Frontal cortex (tissue), 4 donors: ENCODE data around the gene MOB2. TPM values are rescaled to one million over a fixed set of nuclear protein-coding genes. Genes with fewer than 3 reads are reported as not detected.

Source experiments
- DNase-seq, 2 donors: peaks; one replicate each; pipeline ENCODE4 v3.0.0; 2012; ENCODE audit warnings: low spot score in 2 of 2
- FAIRE-seq: peaks from 2 replicates; lab custom pipeline; 2012; peaks lifted over from hg19 to GRCh38; lab: Jason Lieb, UNC
- total RNA-seq: library from RNA; depleted of rRNA; stranded (reverse); fragments of >200 nt; gene quantifications from one replicate; pipeline ENCODE4 v1.2.3, GENCODE V29; 2014
- donor health status: control.
- donor health status: control.
- donor health status: control.

The MOB2 gene
- total RNA-seq: 15.1 TPM

- DNase-seq (no peak), FAIRE-seq (no peak)
These were observed at the start of gene MOB2 for GRCh38 chr11:1486054-1486825. MOB2 (minus strand) TSS chr11:1486779; CDS start chr11:1486556, 223 bp downstream.

- no peak for FAIRE-seq
These were observed 48.1 kb upstream of the MOB2 start for GRCh38 chr11:1534682-1535081.

GRCh38 chr11:1534171-1534570 is 47.6 kb upstream of the MOB2 start:
- FAIRE-seq (no peak), DNase-seq (no peak)

More at GRCh38 chr11:1534682-1535081, 48.1 kb upstream of the MOB2 start:
- no peak for DNase-seq

GRCh38 chr11:1533342-1533725 is 46.8 kb upstream of the MOB2 start:
- FAIRE-seq (no peak), DNase-seq (no peak)

GRCh38 chr11:1532606-1533341 is 46.2 kb upstream of the MOB2 start:
- no peak for FAIRE-seq
- no peak for DNase-seq

GRCh38 chr11:1532014-1532586 is 45.5 kb upstream of the MOB2 start:
- DNase-seq (peak in 1 of 2 donors; percentile 58), FAIRE-seq (no peak)

- DNase-seq: no peak
- FAIRE-seq: no peak
These were observed 45.0 kb upstream of the MOB2 start for GRCh38 chr11:1531449-1532013.

- DNase-seq (no peak), FAIRE-seq (no peak)
These were observed 44.3 kb upstream of the MOB2 start for GRCh38 chr11:1530686-1531448.

- no peak for FAIRE-seq
- DNase-seq: no peak
These were observed 43.2 kb upstream of the MOB2 start for GRCh38 chr11:1529774-1530173.

- DNase-seq: no peak
- FAIRE-seq: no peak
These were observed 42.7 kb upstream of the MOB2 start for GRCh38 chr11:1529286-1529685.

GRCh38 chr11:1528710-1529109 is 42.1 kb upstream of the MOB2 start:
- FAIRE-seq (no peak), DNase-seq (no peak)

GRCh38 chr11:1526785-1527184 is 40.2 kb upstream of the MOB2 start:
- FAIRE-seq (no peak), DNase-seq (no peak)

GRCh38 chr11:1523779-1524178 is 37.2 kb upstream of the MOB2 start:
- FAIRE-seq (no peak), DNase-seq (no peak)

- DNase-seq: no peak
- no peak for FAIRE-seq
These were observed 36.5 kb upstream of the MOB2 start for GRCh38 chr11:1523077-1523476.

GRCh38 chr11:1522081-1522424 is 35.5 kb upstream of the MOB2 start:
- FAIRE-seq (no peak), DNase-seq (no peak)

GRCh38 chr11:1521382-1522080 is 35.0 kb upstream of the MOB2 start:
- FAIRE-seq: no peak

GRCh38 chr11:1520663-1521267 is 34.2 kb upstream of the MOB2 start:
- FAIRE-seq: no peak
- DNase-seq: no peak

More at GRCh38 chr11:1521382-1522080, 35.0 kb upstream of the MOB2 start:
- DNase-seq: no peak

- FAIRE-seq (no peak), DNase-seq (no peak)
These were observed 33.7 kb upstream of the MOB2 start for GRCh38 chr11:1520209-1520662.
